ENCODE measurements around the gene STK17B. TPM values are rescaled to one million over a fixed set of nuclear protein-coding genes. Genes with fewer than 3 reads are reported as not detected.

The STK17B gene
- total RNA-seq, 1 experiment from 2014 or later: 22.1 TPM

DNA sequence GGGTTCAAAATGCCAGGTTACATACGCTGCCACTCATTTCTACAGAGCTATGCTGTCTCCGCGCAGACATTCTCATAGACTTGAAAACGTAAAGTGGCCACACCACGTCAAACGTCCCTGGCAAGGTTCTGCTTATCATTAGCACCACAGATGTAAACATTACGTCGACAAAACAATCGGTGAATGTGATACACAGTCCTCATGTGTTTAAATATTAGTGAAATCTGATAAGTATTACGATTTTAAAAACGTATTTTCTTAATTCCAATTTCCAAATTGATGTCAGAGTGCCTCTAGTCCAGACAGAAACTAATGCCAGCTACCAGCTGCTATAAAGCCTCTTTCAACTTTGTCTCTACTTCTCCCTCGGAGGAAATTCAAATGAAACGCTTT, 1.2 kb downstream of the STK17B start:
- peaks cover 36% of the 10 kb centered on the region for H3K4me1 ChIP-seq (ENCODE audit: insufficient read depth, low read length)
- H4K20me1 ChIP-seq (ENCODE audit: low read length): peaks cover 52% of the 10 kb centered on the region
- peak overlapping the region; percentile 88 for H3K9ac ChIP-seq (ENCODE audit: low read length)
- H3K27ac ChIP-seq (ENCODE audit: low read length): peak overlapping the region; percentile 49
- H3K79me2 ChIP-seq (ENCODE audit: low read length): peaks cover 60% of the 10 kb centered on the region
- intact Hi-C loops (cut with micrococcal nuclease): loop anchor here (1.0 to 2.0 kb wide), 3 partner anchors 37 to 107 kb away; no protein-coding TSS in a partner anchor
- CTCF ChIA-PET: no interaction called here
- H3K36me3 ChIP-seq (ENCODE audit: low read depth, low read length): no peaks in the 10 kb centered on the region
- H3F3A ChIP-seq (ENCODE audit: low read length, unreplicated experiment): no peaks in the 10 kb centered on the region
- H3K9me2 ChIP-seq (replicated peaks; ENCODE audit: low read length): no peaks in the 10 kb centered on the region
- TF ChIP-seq, protein P1, sequence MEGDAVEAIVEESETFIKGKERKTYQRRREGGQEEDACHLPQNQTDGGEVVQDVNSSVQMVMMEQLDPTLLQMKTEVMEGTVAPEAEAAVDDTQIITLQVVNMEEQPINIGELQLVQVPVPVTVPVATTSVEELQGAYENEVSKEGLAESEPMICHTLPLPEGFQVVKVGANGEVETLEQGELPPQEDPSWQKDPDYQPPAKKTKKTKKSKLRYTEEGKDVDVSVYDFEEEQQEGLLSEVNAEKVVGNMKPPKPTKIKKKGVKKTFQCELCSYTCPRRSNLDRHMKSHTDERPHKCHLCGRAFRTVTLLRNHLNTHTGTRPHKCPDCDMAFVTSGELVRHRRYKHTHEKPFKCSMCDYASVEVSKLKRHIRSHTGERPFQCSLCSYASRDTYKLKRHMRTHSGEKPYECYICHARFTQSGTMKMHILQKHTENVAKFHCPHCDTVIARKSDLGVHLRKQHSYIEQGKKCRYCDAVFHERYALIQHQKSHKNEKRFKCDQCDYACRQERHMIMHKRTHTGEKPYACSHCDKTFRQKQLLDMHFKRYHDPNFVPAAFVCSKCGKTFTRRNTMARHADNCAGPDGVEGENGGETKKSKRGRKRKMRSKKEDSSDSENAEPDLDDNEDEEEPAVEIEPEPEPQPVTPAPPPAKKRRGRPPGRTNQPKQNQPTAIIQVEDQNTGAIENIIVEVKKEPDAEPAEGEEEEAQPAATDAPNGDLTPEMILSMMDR (conservative IDR thresholded peaks at IDR 0.05; ENCODE audit: low read depth, low read length): no peak
- TF ChIP-seq EZH2 (IDR thresholded peaks at IDR 0.05; ENCODE audit: low read length, unreplicated experiment): no peak
- no peak for TF ChIP-seq EZH2phosphoT487 (IDR thresholded peaks at IDR 0.05; ENCODE audit: borderline replicate concordance, low read length)
- BruUV-seq (replicated peaks): TSS peak; percentile 47
- no peaks in the 10 kb centered on the region for H3K27me3 ChIP-seq (ENCODE audit: low read length)
- ATAC-seq (peak; percentile 7; the same call in 1 of the 2 replicates), DNase-seq (peak; percentile 60)
- no peak overlapping the region for H2AFZ ChIP-seq (ENCODE audit: low read length)
- POLR2A ChIA-PET (ENCODE audit: unreplicated experiment): interaction anchor here (0.7 to 1.9 kb wide), 4 partner anchors 57 to 121 kb away, joined by 5 to 10 read pairs (median 7); no protein-coding TSS in a partner anchor
- H3K4me2 ChIP-seq (ENCODE audit: low read length): peak overlapping the region; percentile 82
- H3K9me3 ChIP-seq (ENCODE audit: low read length): no peaks in the 10 kb centered on the region
- H3K4me3 ChIP-seq (ENCODE audit: low read length): peak overlapping the region; percentile 96

GRCh38 chr2:196169516-196169915, 1.9 kb downstream of the STK17B start:
- intact Hi-C loops (cut with micrococcal nuclease): loop anchor here (2.0 kb wide), 1 partner anchor 165 kb away; no protein-coding TSS in a partner anchor
- ATAC-seq: no peak
- H3K4me2 ChIP-seq (ENCODE audit: low read length): peak overlapping the region; percentile 82
- H4K20me1 ChIP-seq (ENCODE audit: low read length): peaks cover 58% of the 10 kb centered on the region
- no peaks in the 10 kb centered on the region for H3K36me3 ChIP-seq (ENCODE audit: low read depth, low read length)
- peaks cover 67% of the 10 kb centered on the region for H3K79me2 ChIP-seq (ENCODE audit: low read length)
- no peaks in the 10 kb centered on the region for H3K9me2 ChIP-seq (replicated peaks; ENCODE audit: low read length)
- peaks cover 36% of the 10 kb centered on the region for H3K4me1 ChIP-seq (ENCODE audit: insufficient read depth, low read length)
- H2AFZ ChIP-seq (ENCODE audit: low read length): no peak overlapping the region
- peak overlapping the region; percentile 88 for H3K9ac ChIP-seq (ENCODE audit: low read length)
- H3K27ac ChIP-seq (ENCODE audit: low read length): peak overlapping the region; percentile 49; the same call in 1 of the 2 replicates
- no TSS peak for BruUV-seq (replicated peaks)
- H3K9me3 ChIP-seq (ENCODE audit: low read length): no peaks in the 10 kb centered on the region
- TF ChIP-seq, protein P1 (conservative IDR thresholded peaks at IDR 0.05; ENCODE audit: low read depth, low read length): no peak
- TF ChIP-seq EZH2 (IDR thresholded peaks at IDR 0.05; ENCODE audit: low read length, unreplicated experiment): no peak
- TF ChIP-seq EZH2phosphoT487 (IDR thresholded peaks at IDR 0.05; ENCODE audit: borderline replicate concordance, low read length): no peak
- peak overlapping the region; percentile 96 for H3K4me3 ChIP-seq (ENCODE audit: low read length)
- ChIA-PET POLR2A (ENCODE audit: unreplicated experiment) (interaction anchor here (0.7 kb wide), 2 partner anchors 57 to 61 kb away, joined by 5 to 9 read pairs; no protein-coding TSS in a partner anchor), CTCF (no interaction called here)
- DNase-seq: peak; percentile 38
- no peaks in the 10 kb centered on the region for H3F3A ChIP-seq (ENCODE audit: low read length, unreplicated experiment)
- H3K27me3 ChIP-seq (ENCODE audit: low read length): no peaks in the 10 kb centered on the region

DNA sequence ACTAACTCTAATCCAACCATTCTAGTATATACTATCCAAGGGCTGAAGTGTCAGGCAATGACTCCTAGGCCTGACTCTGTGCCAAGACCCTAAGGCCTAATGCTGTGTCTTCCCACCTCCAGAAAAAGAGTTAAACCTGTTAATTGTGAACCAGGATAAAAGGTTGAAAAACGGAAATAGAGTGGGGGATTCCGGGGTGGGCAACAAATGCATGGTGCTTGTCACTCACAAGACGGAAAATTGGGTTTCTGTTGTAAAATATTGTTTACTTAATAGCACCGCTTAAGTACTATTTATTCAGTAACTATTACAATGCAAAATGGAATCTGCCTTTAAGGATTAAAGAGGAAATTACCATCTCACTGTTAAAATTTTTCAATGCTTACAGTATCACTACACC, 3.2 kb downstream of the STK17B start:
- ChIA-PET POLR2A (ENCODE audit: unreplicated experiment) (no interaction called here), CTCF (no interaction called here)
- BruUV-seq (replicated peaks): no TSS peak
- Histone ChIP-seq H3F3A (ENCODE audit: low read length, unreplicated experiment) (no peaks in the 10 kb centered on the region), H3K27me3 (ENCODE audit: low read length) (no peaks in the 10 kb centered on the region), H3K9me2 (replicated peaks; ENCODE audit: low read length) (no peaks in the 10 kb centered on the region), H3K4me3 (ENCODE audit: low read length) (peak overlapping the region; percentile 96), H3K9ac (ENCODE audit: low read length) (no peak overlapping the region), H3K79me2 (ENCODE audit: low read length) (peaks cover 79% of the 10 kb centered on the region), H3K4me1 (ENCODE audit: insufficient read depth, low read length) (peaks cover 36% of the 10 kb centered on the region), H3K9me3 (ENCODE audit: low read length) (no peaks in the 10 kb centered on the region), H3K27ac (ENCODE audit: low read length) (peak overlapping the region; percentile 48), H2AFZ (ENCODE audit: low read length) (no peak overlapping the region), H4K20me1 (ENCODE audit: low read length) (peaks cover 63% of the 10 kb centered on the region), H3K4me2 (ENCODE audit: low read length) (peak overlapping the region; percentile 82), H3K36me3 (ENCODE audit: low read depth, low read length) (no peaks in the 10 kb centered on the region)
- peak; percentile 82 for DNase-seq
- peak; percentile 26 for ATAC-seq
- intact Hi-C loops (cut with micrococcal nuclease): loop anchor here (1.0 to 2.0 kb wide), 4 partner anchors 72 to 167 kb away; no protein-coding TSS in a partner anchor
- TF ChIP-seq EZH2phosphoT487 (IDR thresholded peaks at IDR 0.05; ENCODE audit: borderline replicate concordance, low read length) (no peak), EZH2 (IDR thresholded peaks at IDR 0.05; ENCODE audit: low read length, unreplicated experiment) (no peak)
- TF ChIP-seq, protein P1 (conservative IDR thresholded peaks at IDR 0.05; ENCODE audit: low read depth, low read length): no peak
